ENCODE measurements around the gene IL27RA. TPM values are rescaled to one million over a fixed set of nuclear protein-coding genes. Genes with fewer than 3 reads are reported as not detected.

The IL27RA gene
- total and polyA plus RNA-seq, 2 experiments from 2014 or later: 7.7 to 11.4 TPM

GRCh38 chr19:13984186-13984585 is 47.4 kb upstream of the IL27RA start:
- Histone ChIP-seq H3K27me3 (ENCODE audit: insufficient read depth) (no peaks in the 10 kb centered on the region), H3K4me3 (no peak overlapping the region), H3K4me2 (no peak overlapping the region), H3K4me1 (ENCODE audit: insufficient read depth) (peaks cover 47% of the 10 kb centered on the region), H3K27ac (ENCODE audit: low read depth) (no peak overlapping the region), H3K79me2 (replicated peaks; ENCODE audit: insufficient read depth) (no peaks in the 10 kb centered on the region), H4K20me1 (replicated peaks; ENCODE audit: insufficient read depth) (no peaks in the 10 kb centered on the region), H3K9me2 (ENCODE audit: insufficient read depth) (no peaks in the 10 kb centered on the region), H3F3A (replicated peaks; ENCODE audit: low read depth) (peaks cover 13% of the 10 kb centered on the region), H3K36me3 (ENCODE audit: insufficient read depth) (no peaks in the 10 kb centered on the region), H2AFZ (no peak overlapping the region)
- peaks cover 49% of the 10 kb centered on the region for H3K4me1 Mint-ChIP-seq
- H3K36me3 Mint-ChIP-seq (ENCODE audit: low read depth): peaks cover 8% of the 10 kb centered on the region; the same call in 2 of the 3 replicates
- TF ChIP-seq POLR2AphosphoS5 (IDR thresholded peaks at IDR 0.05; ENCODE audit: low read depth): no peak
- no peak for TF ChIP-seq NANOG (IDR thresholded peaks at IDR 0.05; ENCODE audit: borderline replicate concordance)
- no peak for TF ChIP-seq CREB1 (CRISPR knock-in tag; IDR thresholded peaks at IDR 0.05; ENCODE audit: low read depth)
- TF ChIP-seq, protein P1, sequence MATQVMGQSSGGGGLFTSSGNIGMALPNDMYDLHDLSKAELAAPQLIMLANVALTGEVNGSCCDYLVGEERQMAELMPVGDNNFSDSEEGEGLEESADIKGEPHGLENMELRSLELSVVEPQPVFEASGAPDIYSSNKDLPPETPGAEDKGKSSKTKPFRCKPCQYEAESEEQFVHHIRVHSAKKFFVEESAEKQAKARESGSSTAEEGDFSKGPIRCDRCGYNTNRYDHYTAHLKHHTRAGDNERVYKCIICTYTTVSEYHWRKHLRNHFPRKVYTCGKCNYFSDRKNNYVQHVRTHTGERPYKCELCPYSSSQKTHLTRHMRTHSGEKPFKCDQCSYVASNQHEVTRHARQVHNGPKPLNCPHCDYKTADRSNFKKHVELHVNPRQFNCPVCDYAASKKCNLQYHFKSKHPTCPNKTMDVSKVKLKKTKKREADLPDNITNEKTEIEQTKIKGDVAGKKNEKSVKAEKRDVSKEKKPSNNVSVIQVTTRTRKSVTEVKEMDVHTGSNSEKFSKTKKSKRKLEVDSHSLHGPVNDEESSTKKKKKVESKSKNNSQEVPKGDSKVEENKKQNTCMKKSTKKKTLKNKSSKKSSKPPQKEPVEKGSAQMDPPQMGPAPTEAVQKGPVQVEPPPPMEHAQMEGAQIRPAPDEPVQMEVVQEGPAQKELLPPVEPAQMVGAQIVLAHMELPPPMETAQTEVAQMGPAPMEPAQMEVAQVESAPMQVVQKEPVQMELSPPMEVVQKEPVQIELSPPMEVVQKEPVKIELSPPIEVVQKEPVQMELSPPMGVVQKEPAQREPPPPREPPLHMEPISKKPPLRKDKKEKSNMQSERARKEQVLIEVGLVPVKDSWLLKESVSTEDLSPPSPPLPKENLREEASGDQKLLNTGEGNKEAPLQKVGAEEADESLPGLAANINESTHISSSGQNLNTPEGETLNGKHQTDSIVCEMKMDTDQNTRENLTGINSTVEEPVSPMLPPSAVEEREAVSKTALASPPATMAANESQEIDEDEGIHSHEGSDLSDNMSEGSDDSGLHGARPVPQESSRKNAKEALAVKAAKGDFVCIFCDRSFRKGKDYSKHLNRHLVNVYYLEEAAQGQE (IDR thresholded peaks at IDR 0.05; ENCODE audit: unreplicated experiment): no peak
- no peak for TF ChIP-seq STAT1 (IDR thresholded peaks at IDR 0.05; ENCODE audit: unreplicated experiment)
- no peak for TF ChIP-seq ZNF114 (CRISPR knock-in tag; IDR thresholded peaks at IDR 0.05)
- TF ChIP-seq CTCF (conservative IDR thresholded peaks at IDR 0.05; ENCODE audit: low read depth in 2 of 2): no peak
- TF ChIP-seq EZH2phosphoT487 (IDR thresholded peaks at IDR 0.05; ENCODE audit: unreplicated experiment): no peak
- no peak for TF ChIP-seq EZH2 (IDR thresholded peaks at IDR 0.05; ENCODE audit: low read depth, unreplicated experiment)
- no peak for TF ChIP-seq ZNF331 (CRISPR knock-in tag; IDR thresholded peaks at IDR 0.05; ENCODE audit: low read depth)
- TF ChIP-seq JUNB (IDR thresholded peaks at IDR 0.05; ENCODE audit: unreplicated experiment): no peak
- TF ChIP-seq ETS1 (IDR thresholded peaks at IDR 0.05): no peak
- TF ChIP-seq, protein P2, sequence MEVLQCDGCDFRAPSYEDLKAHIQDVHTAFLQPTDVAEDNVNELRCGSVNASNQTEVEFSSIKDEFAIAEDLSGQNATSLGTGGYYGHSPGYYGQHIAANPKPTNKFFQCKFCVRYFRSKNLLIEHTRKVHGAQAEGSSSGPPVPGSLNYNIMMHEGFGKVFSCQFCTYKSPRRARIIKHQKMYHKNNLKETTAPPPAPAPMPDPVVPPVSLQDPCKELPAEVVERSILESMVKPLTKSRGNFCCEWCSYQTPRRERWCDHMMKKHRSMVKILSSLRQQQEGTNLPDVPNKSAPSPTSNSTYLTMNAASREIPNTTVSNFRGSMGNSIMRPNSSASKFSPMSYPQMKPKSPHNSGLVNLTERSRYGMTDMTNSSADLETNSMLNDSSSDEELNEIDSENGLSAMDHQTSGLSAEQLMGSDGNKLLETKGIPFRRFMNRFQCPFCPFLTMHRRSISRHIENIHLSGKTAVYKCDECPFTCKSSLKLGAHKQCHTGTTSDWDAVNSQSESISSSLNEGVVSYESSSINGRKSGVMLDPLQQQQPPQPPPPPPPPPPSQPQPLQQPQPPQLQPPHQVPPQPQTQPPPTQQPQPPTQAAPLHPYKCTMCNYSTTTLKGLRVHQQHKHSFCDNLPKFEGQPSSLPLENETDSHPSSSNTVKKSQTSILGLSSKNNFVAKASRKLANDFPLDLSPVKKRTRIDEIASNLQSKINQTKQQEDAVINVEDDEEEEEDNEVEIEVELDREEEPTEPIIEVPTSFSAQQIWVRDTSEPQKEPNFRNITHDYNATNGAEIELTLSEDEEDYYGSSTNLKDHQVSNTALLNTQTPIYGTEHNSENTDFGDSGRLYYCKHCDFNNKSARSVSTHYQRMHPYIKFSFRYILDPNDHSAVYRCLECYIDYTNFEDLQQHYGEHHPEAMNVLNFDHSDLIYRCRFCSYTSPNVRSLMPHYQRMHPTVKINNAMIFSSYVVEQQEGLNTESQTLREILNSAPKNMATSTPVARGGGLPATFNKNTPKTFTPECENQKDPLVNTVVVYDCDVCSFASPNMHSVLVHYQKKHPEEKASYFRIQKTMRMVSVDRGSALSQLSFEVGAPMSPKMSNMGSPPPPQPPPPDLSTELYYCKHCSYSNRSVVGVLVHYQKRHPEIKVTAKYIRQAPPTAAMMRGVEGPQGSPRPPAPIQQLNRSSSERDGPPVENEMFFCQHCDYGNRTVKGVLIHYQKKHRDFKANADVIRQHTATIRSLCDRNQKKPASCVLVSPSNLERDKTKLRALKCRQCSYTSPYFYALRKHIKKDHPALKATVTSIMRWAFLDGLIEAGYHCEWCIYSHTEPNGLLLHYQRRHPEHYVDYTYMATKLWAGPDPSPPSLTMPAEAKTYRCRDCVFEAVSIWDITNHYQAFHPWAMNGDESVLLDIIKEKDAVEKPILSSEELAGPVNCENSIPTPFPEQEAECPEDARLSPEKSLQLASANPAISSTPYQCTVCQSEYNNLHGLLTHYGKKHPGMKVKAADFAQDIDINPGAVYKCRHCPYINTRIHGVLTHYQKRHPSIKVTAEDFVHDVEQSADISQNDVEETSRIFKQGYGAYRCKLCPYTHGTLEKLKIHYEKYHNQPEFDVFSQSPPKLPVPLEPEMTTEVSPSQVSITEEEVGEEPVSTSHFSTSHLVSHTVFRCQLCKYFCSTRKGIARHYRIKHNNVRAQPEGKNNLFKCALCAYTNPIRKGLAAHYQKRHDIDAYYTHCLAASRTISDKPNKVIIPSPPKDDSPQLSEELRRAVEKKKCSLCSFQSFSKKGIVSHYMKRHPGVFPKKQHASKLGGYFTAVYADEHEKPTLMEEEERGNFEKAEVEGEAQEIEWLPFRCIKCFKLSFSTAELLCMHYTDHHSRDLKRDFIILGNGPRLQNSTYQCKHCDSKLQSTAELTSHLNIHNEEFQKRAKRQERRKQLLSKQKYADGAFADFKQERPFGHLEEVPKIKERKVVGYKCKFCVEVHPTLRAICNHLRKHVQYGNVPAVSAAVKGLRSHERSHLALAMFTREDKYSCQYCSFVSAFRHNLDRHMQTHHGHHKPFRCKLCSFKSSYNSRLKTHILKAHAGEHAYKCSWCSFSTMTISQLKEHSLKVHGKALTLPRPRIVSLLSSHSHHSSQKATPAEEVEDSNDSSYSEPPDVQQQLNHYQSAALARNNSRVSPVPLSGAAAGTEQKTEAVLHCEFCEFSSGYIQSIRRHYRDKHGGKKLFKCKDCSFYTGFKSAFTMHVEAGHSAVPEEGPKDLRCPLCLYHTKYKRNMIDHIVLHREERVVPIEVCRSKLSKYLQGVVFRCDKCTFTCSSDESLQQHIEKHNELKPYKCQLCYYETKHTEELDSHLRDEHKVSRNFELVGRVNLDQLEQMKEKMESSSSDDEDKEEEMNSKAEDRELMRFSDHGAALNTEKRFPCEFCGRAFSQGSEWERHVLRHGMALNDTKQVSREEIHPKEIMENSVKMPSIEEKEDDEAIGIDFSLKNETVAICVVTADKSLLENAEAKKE (CRISPR knock-in tag; IDR thresholded peaks at IDR 0.05): no peak
- no peak overlapping the region for H3K27ac Mint-ChIP-seq
- H3K9me3 Mint-ChIP-seq: no peaks in the 10 kb centered on the region
- DNase-seq (ENCODE audit: low spot score) (no peak), ATAC-seq (no peak)
- peaks cover 23% of the 10 kb centered on the region for H3K27me3 Mint-ChIP-seq (ENCODE audit: insufficient read depth, low read depth, poor library complexity)
- H3K4me3 Mint-ChIP-seq: no peak overlapping the region

All from GM23338 (cell line).